ENCODE results near the gene P3H1. TPM values are rescaled to one million over a fixed set of nuclear protein-coding genes. Genes with fewer than 3 reads are reported as not detected.

P3H1 gene
- total and polyA plus RNA-seq, 2 of the 13 experiments (the other 11 are each of a cell fraction or from before 2014, with no cell fraction given), result 64.6 to 120 TPM

- no peak; the same call in 1 of the 2 replicates for TF ChIP-seq ZNF747 (CRISPR knock-in tag; IDR thresholded peaks at IDR 0.05; ENCODE audit: borderline replicate concordance)
- no peak for TF ChIP-seq ZNF720 (CRISPR knock-in tag; IDR thresholded peaks at IDR 0.05)
- TF ChIP-seq ZBTB1 (CRISPR knock-in tag; IDR thresholded peaks at IDR 0.05; ENCODE audit: borderline replicate concordance), result no peak
- no peak for TF ChIP-seq DDIT3 (CRISPR knock-in tag; IDR thresholded peaks at IDR 0.05)
- TF ChIP-seq ZSCAN25 (CRISPR knock-in tag; IDR thresholded peaks at IDR 0.05), result no peak; the same call in 1 of the 2 replicates
- TF ChIP-seq ZBTB43 (CRISPR knock-in tag; conservative IDR thresholded peaks at IDR 0.05), result no peak
- TF ChIP-seq CREM (IDR thresholded peaks at IDR 0.05), result peak; percentile 27; the same call in 1 of the 2 replicates
- no peak for TF ChIP-seq CREM (CRISPR knock-in tag; IDR thresholded peaks at IDR 0.05)
- TF ChIP-seq FLYWCH1 (CRISPR knock-in tag; IDR thresholded peaks at IDR 0.05), result no peak
- peak; percentile 29; the same call in 1 of the 2 replicates for TF ChIP-seq ZNF263 (CRISPR knock-in tag; IDR thresholded peaks at IDR 0.05)
- TF ChIP-seq MIXL1 (CRISPR knock-in tag; IDR thresholded peaks at IDR 0.05), result no peak
- peak; percentile 3; the same call in 1 of the 2 replicates for TF ChIP-seq AHR (CRISPR knock-in tag; IDR thresholded peaks at IDR 0.05)
- 0 out of 2 replicates have a peak, but pooled peaks have one; percentile 55 for TF ChIP-seq CREB3 (CRISPR knock-in tag; IDR thresholded peaks at IDR 0.05)
- no peak for TF ChIP-seq ZNF362 (CRISPR knock-in tag; IDR thresholded peaks at IDR 0.05; ENCODE audit: borderline replicate concordance)
- peak in 1 of 2 experiments; percentile 80; a peak in 2 of 4 replicates for TF ChIP-seq KLF16 (CRISPR knock-in tag; IDR thresholded peaks at IDR 0.05)
- no peak for TF ChIP-seq RBAK (CRISPR knock-in tag; IDR thresholded peaks at IDR 0.05)
- TF ChIP-seq CBX5 (CRISPR knock-in tag; IDR thresholded peaks at IDR 0.05; ENCODE audit: borderline replicate concordance), result no peak
- no peak; the same call in none of the 2 replicates for TF ChIP-seq MAX (IDR thresholded peaks at IDR 0.05)
- no peak; the same call in 1 of the 2 replicates for TF ChIP-seq SNAPC5 (CRISPR knock-in tag; IDR thresholded peaks at IDR 0.05; ENCODE audit: borderline replicate concordance)
- TF ChIP-seq ZNF883 (CRISPR knock-in tag; IDR thresholded peaks at IDR 0.05; ENCODE audit: not compliant biosample characterization), result peak; percentile 62
- no peak for TF ChIP-seq REXO4 (CRISPR knock-in tag; IDR thresholded peaks at IDR 0.05; ENCODE audit: borderline replicate concordance)
- TF ChIP-seq HOXA7 (CRISPR knock-in tag; IDR thresholded peaks at IDR 0.05), result no peak
- TF ChIP-seq ZBTB33 (CRISPR knock-in tag; IDR thresholded peaks at IDR 0.05), result no peak
- TF ChIP-seq ZFP41 (CRISPR knock-in tag; IDR thresholded peaks at IDR 0.05; ENCODE audit: borderline replicate concordance), result no peak
Measured at GRCh38 chr1:42766741-42767509, at the start of gene P3H1, which contains the start of gene C1orf50 (continued).

Data from HepG2 (cell line).